H9 (cell line): ENCODE data around the gene CAB39. TPM values are rescaled to one million over a fixed set of nuclear protein-coding genes. Genes with fewer than 3 reads are reported as not detected.

ENCODE experiments used
- DNase-seq: peaks from one replicate; pipeline ENCODE4 v3.0.0-alpha.2; 2017
- H2AFZ ChIP-seq: one replicate; pipeline ENCODE4 v1.6.1; 2013; ENCODE audit warnings: mild to moderate bottlenecking, low read length, control low read depth, moderate library complexity
- H2AK5ac ChIP-seq: 2 replicates; pipeline ENCODE4 v1.6.1; 2013; ENCODE audit warnings: low read length, control low read depth, mixed read lengths; ENCODE audit not compliant: insufficient read length
- H2BK120ac ChIP-seq: one replicate; pipeline ENCODE4 v1.6.1; 2013; ENCODE audit warnings: low read depth, mild to moderate bottlenecking, low read length, control low read depth, inconsistent platforms; ENCODE audit not compliant: poor library complexity, severe bottlenecking
- H2BK12ac ChIP-seq: 2 replicates; pipeline ENCODE4 v1.6.1; 2013; ENCODE audit warnings: low read length, control low read depth, mixed read lengths, low read depth; ENCODE audit not compliant: insufficient read length
- H2BK15ac ChIP-seq: 2 replicates; pipeline ENCODE4 v1.6.1; 2013; ENCODE audit warnings: low read depth, low read length, control low read depth
- H2BK20ac ChIP-seq: one replicate; pipeline ENCODE4 v1.6.1; 2013; ENCODE audit warnings: low read depth, mild to moderate bottlenecking, low read length, control low read depth, inconsistent platforms; ENCODE audit not compliant: poor library complexity, severe bottlenecking
- H2BK5ac ChIP-seq: 2 replicates; pipeline ENCODE4 v1.6.1; 2013; ENCODE audit warnings: low read length, control low read depth, mixed read lengths; ENCODE audit not compliant: insufficient read length
- H3K14ac ChIP-seq: 2 replicates; pipeline ENCODE4 v1.6.1; 2013; ENCODE audit warnings: low read length, control low read depth; ENCODE audit not compliant: insufficient read depth
- H3K18ac ChIP-seq: 2 replicates; pipeline ENCODE4 v1.6.1; 2013; ENCODE audit warnings: low read depth, mild to moderate bottlenecking, mixed read lengths, low read length, control low read depth; ENCODE audit not compliant: insufficient read length
- H3K23ac ChIP-seq: 2 replicates; pipeline ENCODE4 v1.6.1; 2013; ENCODE audit warnings: low read length, control low read depth, mixed read lengths, low read depth; ENCODE audit not compliant: insufficient read length
- H3K23me2 ChIP-seq: 2 replicates; pipeline ENCODE4 v1.6.1; 2013; ENCODE audit warnings: low read depth, mild to moderate bottlenecking, mixed read lengths, low read length, control low read depth; ENCODE audit not compliant: insufficient read length, poor library complexity, severe bottlenecking
- H3K27ac ChIP-seq: 2 replicates; pipeline ENCODE4 v1.5.1; 2013; ENCODE audit warnings: low read length, control low read depth, mixed read lengths, low read depth; ENCODE audit not compliant: insufficient read length
- H3K27me3 ChIP-seq: 2 replicates; pipeline ENCODE4 v1.6.1; 2013; ENCODE audit warnings: low read length, control low read depth, inconsistent platforms; ENCODE audit not compliant: insufficient read depth
- H3K4ac ChIP-seq: 2 replicates; pipeline ENCODE4 v1.6.1; 2013; ENCODE audit warnings: low read depth, mild to moderate bottlenecking, control low read depth, inconsistent platforms, low read length, moderate library complexity
- H3K4me1 ChIP-seq: 2 replicates; pipeline ENCODE4 v1.6.1; 2013; ENCODE audit warnings: low read length, control low read depth, inconsistent platforms; ENCODE audit not compliant: insufficient read depth
- H3K4me2 ChIP-seq: 2 replicates; pipeline ENCODE4 v1.6.1; 2013; ENCODE audit warnings: low read length, control low read depth, mixed read lengths; ENCODE audit not compliant: insufficient read length, insufficient read depth
- H3K56ac ChIP-seq: 2 replicates; pipeline ENCODE4 v1.6.1; 2013; ENCODE audit warnings: low read depth, mild to moderate bottlenecking, mixed read lengths, low read length, control low read depth; ENCODE audit not compliant: insufficient read length
- H3K79me1 ChIP-seq: 2 replicates; pipeline ENCODE4 v1.6.1; 2013; ENCODE audit warnings: low read depth, mild to moderate bottlenecking, moderate library complexity, low read length, control low read depth, inconsistent platforms; ENCODE audit not compliant: insufficient read depth, poor library complexity, severe bottlenecking
- H3K79me2 ChIP-seq: 2 replicates; pipeline ENCODE4 v1.6.1; 2013; ENCODE audit warnings: low read length, control low read depth, inconsistent platforms; ENCODE audit not compliant: insufficient read depth
- H3K9ac ChIP-seq: 2 replicates; pipeline ENCODE4 v1.6.1; 2013; ENCODE audit warnings: low read length, control low read depth, mixed read lengths; ENCODE audit not compliant: insufficient read length; ENCODE audit errors: extremely low read depth
- H3K9me3 ChIP-seq: one replicate; pipeline ENCODE4 v1.6.1; 2013; ENCODE audit warnings: low read depth, low read length, inconsistent platforms; ENCODE audit not compliant: control insufficient read depth
- H3T11ph ChIP-seq: one replicate; pipeline ENCODE4 v1.6.1; 2013; ENCODE audit warnings: mild to moderate bottlenecking, low read length, control low read depth, inconsistent platforms
- H4K20me1 ChIP-seq: one replicate; pipeline ENCODE4 v1.6.1; 2013; ENCODE audit not compliant: control insufficient read depth, insufficient read length, insufficient read depth
- H4K5ac ChIP-seq: 2 replicates; pipeline ENCODE4 v1.6.1; 2013; ENCODE audit warnings: low read depth, mild to moderate bottlenecking, mixed read lengths, low read length, control low read depth; ENCODE audit not compliant: insufficient read length
- H4K8ac ChIP-seq: replicated peaks from 2 replicates; pipeline ENCODE4 v1.6.1; 2013; ENCODE audit warnings: low read length, control low read depth, mixed read lengths, low read depth; ENCODE audit not compliant: insufficient read length
- H4K91ac ChIP-seq: 2 replicates; pipeline ENCODE4 v1.6.1; 2013; ENCODE audit warnings: low read depth, mild to moderate bottlenecking, moderate library complexity, mixed read lengths, low read length, control low read depth; ENCODE audit not compliant: insufficient read length
- H3K27ac Mint-ChIP-seq, 3 experiments: 2 replicates in 2 of 3; 3 replicates in 1 of 3; pipeline ENCODE4 v1.8.0; 2020 to 2021; ENCODE audit warnings: mixed read lengths in 3 of 3, mild to moderate bottlenecking in 1 of 3, moderate library complexity in 1 of 3
- H3K27me3 Mint-ChIP-seq: 2 replicates; pipeline ENCODE4 v1.8.0; 2021; ENCODE audit warnings: low read depth, mild to moderate bottlenecking, moderate library complexity, mixed read lengths
- H3K36me3 Mint-ChIP-seq, 3 experiments: 2 replicates in 2 of 3; 3 replicates in 1 of 3; pipeline ENCODE4 v1.8.0; 2020 to 2021; ENCODE audit warnings: low read depth in 3 of 3, mixed read lengths in 3 of 3; ENCODE audit not compliant: insufficient read depth in 1 of 3
- H3K4me1 Mint-ChIP-seq, 2 experiments: 2 replicates each; pipeline ENCODE4 v1.8.0; 2020; ENCODE audit warnings: mixed read lengths in 2 of 2
- H3K4me3 Mint-ChIP-seq, 2 experiments: 2 replicates in 1 of 2; 3 replicates in 1 of 2; pipeline ENCODE4 v1.8.0; 2020 to 2021; ENCODE audit warnings: mild to moderate bottlenecking in 2 of 2, mixed read lengths in 2 of 2, moderate library complexity in 1 of 2
- H3K9me3 Mint-ChIP-seq, 2 experiments: 2 replicates in 1 of 2; 3 replicates in 1 of 2; pipeline ENCODE4 v1.8.0; 2020; ENCODE audit warnings: mild to moderate bottlenecking in 2 of 2, mixed read lengths in 2 of 2, moderate library complexity in 1 of 2
- WGBS: extraction: QIAGEN DNeasy Blood & Tissue Kit; methylation state at CpG from one replicate; pipeline ENCODE4 v1.1.7; 2013; ENCODE audit warnings: missing lambda C conversion rate, low lambda C conversion rate, mixed read lengths; ENCODE audit not compliant: insufficient read length; ENCODE audit errors: extremely low coverage; 5-methylcytosine and 5-hydroxymethylcytosine counted together
- total RNA-seq: library from RNA; stranded (reverse); gene quantifications from 2 replicates; pipeline ENCODE4 v1.2.1, GENCODE V29; 2021
- TF ChIP-seq, protein P1 (sequence below): fragments of 200-600 bp; sonication (generic); conservative IDR thresholded peaks from 3 replicates; pipeline ENCODE4 v1.8.0; 2021; ENCODE audit warnings: antibody characterized with exemption, mild to moderate bottlenecking

CAB39 gene
- total RNA-seq, 1 experiment from 2014 or later, result 42.7 TPM

DNA sequence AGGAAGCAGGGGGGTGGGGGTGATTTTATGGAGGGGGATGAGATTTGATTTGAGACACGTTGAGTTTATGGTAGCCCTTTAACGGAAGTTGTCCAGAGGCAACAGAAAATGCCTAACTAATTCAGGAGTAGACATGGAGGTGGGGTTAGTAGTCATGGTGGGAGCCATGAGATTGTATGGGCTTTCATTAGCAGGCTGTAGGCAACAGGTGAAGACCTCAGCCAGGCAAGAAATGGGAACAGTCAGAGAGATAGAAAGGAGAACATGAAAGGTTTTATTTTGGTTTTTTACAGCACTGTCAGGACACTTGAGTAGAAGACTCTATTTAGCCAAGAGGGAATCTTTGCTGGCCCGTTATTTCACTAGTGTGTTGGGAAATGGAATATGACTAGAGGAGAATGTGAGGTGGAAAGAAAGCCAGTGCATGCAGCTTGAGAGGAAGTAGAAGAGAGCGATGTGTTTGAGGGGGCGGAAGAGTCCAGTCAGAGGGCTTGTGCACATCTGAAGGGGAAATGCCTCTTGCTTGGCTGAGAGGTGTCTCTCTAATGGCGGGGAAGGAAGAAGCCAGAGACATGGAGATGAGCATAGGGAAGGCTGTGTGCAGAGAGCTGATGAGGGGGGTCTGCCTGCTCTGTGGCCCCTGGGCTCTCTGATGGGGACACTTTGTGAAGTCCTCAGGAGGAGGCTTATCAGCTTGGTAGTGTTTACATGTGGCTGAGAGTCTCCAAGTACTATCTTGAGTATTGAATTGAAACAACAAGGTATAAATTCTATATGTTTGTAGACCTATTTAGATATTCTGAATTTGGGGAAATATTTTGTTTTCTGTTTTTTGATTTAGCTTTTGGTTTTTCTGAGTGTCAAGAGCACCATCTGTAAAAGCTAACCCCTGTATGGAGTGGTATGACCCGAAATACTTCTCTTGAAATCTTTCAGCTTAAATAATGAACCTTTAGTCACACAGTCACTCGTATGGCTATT, 85.2 kb downstream of the CAB39 start:
- no peak overlapping the region for H2BK12ac ChIP-seq
- TF ChIP-seq, protein P1, sequence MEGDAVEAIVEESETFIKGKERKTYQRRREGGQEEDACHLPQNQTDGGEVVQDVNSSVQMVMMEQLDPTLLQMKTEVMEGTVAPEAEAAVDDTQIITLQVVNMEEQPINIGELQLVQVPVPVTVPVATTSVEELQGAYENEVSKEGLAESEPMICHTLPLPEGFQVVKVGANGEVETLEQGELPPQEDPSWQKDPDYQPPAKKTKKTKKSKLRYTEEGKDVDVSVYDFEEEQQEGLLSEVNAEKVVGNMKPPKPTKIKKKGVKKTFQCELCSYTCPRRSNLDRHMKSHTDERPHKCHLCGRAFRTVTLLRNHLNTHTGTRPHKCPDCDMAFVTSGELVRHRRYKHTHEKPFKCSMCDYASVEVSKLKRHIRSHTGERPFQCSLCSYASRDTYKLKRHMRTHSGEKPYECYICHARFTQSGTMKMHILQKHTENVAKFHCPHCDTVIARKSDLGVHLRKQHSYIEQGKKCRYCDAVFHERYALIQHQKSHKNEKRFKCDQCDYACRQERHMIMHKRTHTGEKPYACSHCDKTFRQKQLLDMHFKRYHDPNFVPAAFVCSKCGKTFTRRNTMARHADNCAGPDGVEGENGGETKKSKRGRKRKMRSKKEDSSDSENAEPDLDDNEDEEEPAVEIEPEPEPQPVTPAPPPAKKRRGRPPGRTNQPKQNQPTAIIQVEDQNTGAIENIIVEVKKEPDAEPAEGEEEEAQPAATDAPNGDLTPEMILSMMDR, result no peak
- H3T11ph ChIP-seq, result no peak overlapping the region
- DNase-seq, result no peak
- H3K4ac ChIP-seq, result no peak overlapping the region
- H3K27ac ChIP-seq, result no peak overlapping the region
- no peak overlapping the region for H2BK120ac ChIP-seq
- H3K9me3 ChIP-seq, result no peaks in the 10 kb centered on the region
- H3K18ac ChIP-seq, result no peak overlapping the region
- Mint-ChIP-seq H3K36me3 (peaks cover 31 to 39% (median 35%) of the 10 kb centered on the region in 3 experiments), H3K27me3 (no peaks in the 10 kb centered on the region), H3K4me3 (no peak overlapping the region), H3K27ac (0 out of 7 replicates have a peak overlapping the region, but pooled peaks of 1 of the 3 experiments have one; percentile 9), H3K4me1 (peaks cover 5 to 13% of the 10 kb centered on the region in 2 experiments), H3K9me3 (no peaks in the 10 kb centered on the region)
- H3K23ac ChIP-seq, result no peak overlapping the region
- H3K23me2 ChIP-seq, result no peaks in the 10 kb centered on the region
- no peak overlapping the region for H3K4me2 ChIP-seq
- H3K79me2 ChIP-seq, result peaks cover 2% of the 10 kb centered on the region; the same call in 1 of the 2 replicates
- WGBS, result 100% methylated on average over 1 of the region's 8 CpGs
- H3K9ac ChIP-seq, result no peak overlapping the region
- H4K91ac ChIP-seq, result no peak overlapping the region
- no peaks in the 10 kb centered on the region for H4K20me1 ChIP-seq
- H2BK20ac ChIP-seq, result no peak overlapping the region
- no peaks in the 10 kb centered on the region for H3K27me3 ChIP-seq
- no peak overlapping the region for H4K8ac ChIP-seq
- H2AK5ac ChIP-seq, result no peak overlapping the region
- no peak overlapping the region for H3K56ac ChIP-seq
- no peaks in the 10 kb centered on the region for H3K79me1 ChIP-seq
- no peak overlapping the region for H2BK15ac ChIP-seq
- H4K5ac ChIP-seq, result no peak overlapping the region
- no peak overlapping the region for H2BK5ac ChIP-seq
- no peak overlapping the region for H2AFZ ChIP-seq
- peaks cover 2% of the 10 kb centered on the region for H3K4me1 ChIP-seq
- no peak overlapping the region for H3K14ac ChIP-seq
